IPS-NIHi7 (cell line): Measurements from ENCODE around the gene ACADL.
A peak's percentile ranks its signal among the peaks of the same experiment; 100 is the strongest.

Experiments used
- DNase-seq: peaks from one replicate; pipeline ENCODE4 v3.0.0; 2012; ENCODE audit warnings: mixed read lengths; ENCODE audit errors: extremely low spot score

The ACADL gene

DNA sequence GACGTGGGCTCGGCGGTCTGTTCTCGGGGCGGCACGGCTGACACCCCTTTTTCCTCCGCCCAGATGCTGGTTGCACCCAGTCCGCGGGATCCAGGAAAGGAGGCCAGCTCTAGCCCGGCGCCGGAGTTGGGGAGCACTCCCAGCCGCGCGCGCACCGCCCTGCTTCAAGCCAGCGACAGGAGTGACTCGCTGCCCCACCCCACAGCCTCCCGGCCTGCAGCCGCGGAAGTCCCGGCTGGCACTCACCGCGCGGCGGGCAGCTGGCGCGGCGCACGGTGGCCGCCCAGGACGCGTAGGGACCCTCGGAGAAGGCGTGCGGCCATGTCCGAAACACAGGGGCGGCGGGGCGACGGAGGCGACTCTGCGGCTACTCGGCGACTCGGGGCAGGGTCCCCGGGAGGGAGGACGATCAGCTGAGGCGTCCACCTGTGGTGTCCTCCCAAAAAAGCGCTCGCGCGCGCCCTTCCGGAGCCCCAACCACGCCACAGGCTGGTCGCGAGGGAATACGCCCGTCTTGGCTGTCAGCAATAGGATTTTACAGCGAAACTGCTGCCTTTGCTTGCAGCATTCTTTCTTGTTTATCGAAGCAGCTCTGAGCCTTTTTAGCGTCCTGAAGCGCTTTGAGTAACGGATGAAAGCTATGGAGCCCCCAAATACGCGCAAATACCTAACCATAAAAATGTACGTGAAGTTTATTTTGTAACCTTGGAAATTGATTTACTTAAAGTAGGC, at the start of gene ACADL:
TSS of gene ACADL (minus strand) at position 507 of the 732 bp plus-strand sequence. CDS start at position 323, 184 bp downstream.
- peak; percentile 76 for DNase-seq

DNA sequence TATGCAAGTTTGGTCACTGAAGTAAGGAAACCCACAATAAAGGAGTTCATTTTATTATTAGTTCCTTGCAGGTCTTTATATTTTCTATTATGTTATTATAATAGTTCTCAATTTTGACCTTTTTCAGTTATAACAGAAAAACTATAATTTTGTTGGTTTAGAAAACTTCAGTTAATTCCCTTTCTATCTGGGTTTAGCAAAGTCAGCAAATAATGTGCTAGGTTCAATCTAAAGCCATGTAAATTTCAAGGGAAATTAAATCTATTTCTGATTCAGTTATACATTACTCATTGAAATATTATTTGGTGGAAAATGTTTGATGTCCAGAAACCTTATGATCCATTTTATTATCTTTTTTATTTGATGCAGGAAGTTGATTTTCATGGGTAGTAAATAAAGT, 46.1 kb upstream of the ACADL start:
- no peak for DNase-seq

DNA sequence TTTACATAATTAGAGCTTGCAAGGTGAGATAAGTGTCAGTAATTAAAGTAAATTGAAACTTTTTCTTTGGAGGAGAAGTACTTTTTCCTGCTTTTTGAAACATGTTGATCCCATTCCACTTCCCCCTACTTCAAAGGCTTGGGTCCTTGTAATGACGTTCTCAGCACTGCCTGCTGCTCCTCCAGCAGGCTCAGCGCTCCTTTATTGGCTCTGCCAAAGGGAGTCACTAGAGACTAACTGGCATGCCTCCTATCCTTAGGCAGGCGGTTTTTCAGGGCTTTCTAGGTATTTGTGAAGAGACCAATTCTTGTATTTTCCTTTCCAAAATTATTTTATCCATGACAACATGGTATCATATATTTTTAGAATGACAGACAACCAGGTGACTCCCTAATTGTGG, 43.9 kb upstream of the ACADL start:
- DNase-seq: peak; percentile 26

DNA sequence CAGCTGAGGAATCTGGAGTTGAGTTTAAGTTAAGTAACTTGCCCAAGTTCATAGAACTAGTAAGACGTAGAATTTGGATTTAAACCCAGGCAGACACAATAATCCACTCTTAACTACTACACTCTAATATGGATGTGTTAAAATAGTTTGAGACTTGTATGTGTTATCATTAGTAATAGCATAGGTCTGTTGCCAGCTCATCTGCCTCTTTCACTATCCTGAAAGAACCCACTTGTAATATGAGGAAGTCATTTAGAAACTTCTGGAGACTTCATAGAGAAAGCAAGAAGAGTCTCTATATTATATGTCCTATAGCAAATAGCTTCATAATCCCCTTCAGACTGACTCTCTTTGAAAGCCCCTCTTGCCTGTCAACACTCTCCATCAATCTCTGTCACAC, 43.0 kb upstream of the ACADL start:
- no peak for DNase-seq

DNA sequence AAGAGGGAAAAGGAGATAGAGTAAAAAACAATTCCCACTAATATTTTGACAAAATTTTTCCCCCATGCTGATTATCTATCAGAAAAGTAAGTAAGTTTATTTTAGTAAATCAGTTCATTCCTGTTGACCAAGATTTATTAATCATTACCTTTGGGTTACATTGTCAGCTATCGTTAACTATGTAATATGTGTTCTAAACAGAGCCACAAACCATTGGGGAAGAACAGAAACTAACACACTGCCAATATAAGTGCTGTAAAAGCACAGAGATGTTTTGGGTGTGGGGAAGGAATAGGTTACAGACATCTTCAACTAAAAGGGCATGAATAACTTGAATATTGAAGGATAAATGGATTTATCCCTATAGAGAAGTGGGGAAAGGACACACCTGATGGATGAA, 42.5 kb upstream of the ACADL start:
- DNase-seq: no peak

DNA sequence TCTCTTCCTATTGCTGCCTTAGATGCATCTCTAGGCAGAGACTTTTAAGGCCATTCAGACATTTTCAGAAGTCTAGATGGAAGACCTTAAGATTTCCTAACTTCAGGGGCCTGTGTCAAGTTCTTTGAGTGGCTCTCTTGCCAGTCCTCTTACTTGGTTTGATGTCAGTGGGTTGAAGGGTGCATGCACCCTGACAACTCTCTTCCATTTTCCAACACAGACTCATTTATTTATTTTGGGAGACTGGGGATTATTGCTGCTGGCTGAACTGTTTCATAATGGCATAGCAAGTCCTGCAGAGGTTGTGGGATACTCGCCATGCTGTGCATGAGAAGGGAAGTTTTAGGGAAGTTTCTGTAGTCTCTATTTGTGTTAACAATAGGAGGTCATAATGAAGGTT, 39.0 kb upstream of the ACADL start:
- no peak for DNase-seq

DNA sequence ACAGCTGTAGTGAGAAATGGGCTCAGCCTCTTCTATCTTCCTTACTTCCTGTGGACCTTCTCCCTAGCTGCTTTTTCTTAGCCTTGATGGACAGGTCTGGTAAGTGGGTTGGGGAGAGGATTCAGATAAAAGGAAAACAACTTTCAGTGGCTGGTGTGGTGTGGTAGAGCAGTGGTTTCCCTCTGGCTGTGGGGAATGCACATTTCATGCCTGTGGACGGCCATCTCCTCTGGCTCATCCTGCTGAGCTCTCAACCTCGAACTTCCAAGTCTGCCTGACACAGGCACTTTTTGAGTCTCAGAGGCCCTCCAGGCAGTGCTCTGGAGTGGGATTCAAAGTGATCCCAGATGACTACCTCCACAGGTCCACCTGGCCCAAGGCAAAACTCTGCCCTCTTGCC, 38.6 kb upstream of the ACADL start:
- DNase-seq: no peak

DNA sequence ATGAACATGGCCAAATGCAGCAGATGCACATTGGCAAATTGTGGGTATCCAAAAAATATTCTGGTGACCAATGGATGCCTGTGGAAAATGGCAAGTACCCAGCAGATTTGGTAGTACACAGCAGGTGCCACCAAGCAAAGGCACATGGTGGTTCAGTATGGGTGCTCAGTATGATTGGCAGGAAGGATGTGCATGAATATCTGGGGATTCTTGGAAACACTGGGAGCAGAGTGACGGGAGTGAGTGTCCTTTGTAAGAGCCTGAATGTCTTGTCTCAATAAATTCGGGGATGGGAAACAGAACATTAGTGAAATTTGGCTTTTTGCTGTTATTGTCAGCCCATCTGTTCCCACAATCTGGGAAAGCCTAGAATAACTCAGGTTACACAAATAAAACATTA, 36.8 kb upstream of the ACADL start:
- no peak for DNase-seq

DNA sequence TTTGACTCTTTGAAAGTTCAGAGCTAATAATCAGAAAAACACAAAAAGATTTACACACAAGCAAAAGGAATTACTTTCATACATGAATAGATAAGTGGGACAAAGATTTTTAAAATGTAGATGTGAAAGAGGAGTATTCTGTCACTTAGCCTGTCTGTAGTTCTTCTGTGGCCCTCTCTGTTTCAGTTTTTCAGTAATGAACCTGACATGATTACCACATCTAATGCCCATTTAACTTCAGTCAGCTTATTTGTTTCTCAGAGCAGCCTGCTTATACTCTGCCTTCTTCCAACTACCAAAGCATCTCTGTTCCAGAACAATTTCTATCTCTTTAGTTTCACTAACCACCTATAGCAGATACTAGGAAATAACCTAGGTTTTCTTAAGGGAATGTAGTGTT, 34.4 kb upstream of the ACADL start:
- no peak for DNase-seq

DNA sequence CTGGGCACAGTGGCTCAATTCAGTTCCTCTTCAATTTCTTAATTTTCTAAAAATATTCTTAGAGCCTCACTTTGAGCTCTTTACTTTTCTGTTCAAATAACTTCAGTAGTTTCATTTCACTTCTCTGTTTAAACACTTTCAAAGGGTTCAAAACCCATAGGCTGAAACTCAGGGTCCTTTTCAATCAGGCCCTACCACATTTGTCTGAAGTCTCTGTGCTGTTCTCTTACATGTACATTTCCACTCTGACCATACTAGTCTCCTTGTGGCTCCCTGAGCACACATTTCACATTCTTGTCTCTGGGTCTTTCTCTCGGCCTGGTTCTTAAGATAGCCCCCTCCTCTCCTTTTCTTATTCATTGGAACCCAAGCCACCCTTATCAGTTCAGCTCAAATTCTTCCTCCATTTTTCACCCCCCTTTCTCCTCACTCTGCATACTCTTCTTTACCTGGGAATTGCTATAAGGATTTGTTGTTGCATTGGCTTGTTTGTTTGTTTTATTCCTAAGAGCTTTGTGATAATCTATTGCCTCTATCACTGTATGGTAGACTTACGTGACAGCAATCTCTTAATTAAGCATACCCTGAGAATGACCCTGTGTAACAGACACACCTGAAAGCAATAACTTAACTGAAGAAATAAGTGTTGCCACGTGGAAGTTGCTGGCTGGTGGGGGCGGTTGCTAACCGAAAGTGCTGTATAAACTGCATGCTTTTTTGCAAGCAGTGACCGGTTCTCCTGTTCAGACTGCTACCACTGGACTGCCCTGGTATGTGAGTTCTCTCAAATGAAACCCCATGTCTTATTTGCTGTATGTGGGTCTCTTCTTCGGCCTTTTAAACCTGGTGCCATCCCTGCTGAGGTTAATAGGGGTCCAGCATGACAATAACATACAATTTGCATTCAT, 27.7 kb upstream of the ACADL start:
- DNase-seq: no peak

DNA sequence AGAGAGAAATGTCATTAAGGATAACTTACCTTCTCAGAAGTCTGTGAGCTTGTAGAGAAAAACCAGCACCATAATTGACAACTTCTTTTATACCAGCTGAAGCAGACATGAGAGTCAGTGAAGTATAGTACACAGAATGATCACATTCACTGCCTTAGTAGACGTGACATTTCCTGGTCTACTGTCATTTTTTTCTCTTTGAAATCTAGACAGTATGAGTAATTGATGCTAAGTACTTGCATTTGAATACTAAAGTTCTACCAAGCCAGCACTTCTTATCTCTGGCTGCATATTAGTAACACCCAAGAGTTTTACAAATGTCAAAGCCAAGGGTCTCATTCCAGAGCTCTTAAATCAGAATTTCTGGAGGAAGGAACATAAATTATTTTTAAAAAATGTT, 25.4 kb upstream of the ACADL start:
- DNase-seq: no peak

DNA sequence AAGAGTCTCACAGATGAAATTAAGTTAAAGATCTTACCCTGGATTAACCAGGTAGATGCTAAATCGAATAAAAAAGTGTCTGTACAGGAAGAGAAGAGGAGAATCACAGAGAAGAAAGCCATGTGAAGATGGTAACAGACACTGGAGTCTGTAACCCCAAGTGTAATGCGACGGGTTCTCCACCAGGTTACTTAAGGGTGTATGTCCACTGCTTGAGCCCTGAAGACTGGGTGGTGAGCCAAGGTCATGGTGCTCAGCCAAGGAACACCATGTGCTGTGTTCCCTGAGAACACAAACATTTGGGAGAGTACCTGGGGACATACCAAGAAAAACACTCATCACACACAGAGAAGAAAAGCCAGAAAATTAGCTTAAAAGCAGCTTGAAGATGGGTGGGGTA, 8.2 kb upstream of the ACADL start:
- DNase-seq: no peak

DNA sequence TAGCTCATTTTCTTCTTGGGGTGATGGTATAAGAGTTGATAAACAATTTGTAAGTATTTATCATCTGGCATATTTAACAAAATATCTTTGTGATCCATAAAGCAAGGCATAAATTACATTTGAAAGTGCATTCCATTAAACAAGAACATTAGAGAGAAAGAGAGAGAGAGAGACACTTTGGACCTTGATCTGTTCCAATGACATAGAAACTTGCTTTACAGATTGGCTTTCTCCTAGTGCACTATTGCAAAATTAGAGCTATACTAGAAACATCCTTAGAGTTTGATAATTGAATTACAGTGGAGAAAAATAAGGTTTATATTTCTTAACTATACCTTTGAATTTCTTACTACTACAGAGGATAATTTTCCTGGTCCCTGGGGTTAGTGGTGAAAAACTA, 5.7 kb upstream of the ACADL start:
- no peak for DNase-seq

DNA sequence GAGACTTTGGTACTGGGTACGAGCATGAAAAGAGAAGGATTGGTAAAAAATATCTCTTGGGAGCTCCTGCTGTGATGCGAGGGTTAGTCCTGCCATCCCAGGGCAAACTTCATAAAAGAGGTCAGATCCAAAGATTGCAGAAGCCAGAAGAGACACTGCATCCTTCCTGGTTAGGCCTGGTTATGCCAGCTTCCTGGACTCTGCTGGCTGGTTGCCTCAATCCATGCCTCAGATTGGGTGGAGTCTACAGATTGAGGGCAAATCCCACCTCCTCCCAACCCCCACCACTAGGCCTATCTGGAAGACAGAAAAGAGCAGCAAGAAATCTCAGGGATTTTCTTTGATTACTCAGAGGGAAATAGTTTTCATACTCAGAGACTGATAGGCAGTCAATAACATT, 5.3 kb upstream of the ACADL start:
- DNase-seq: no peak

DNA sequence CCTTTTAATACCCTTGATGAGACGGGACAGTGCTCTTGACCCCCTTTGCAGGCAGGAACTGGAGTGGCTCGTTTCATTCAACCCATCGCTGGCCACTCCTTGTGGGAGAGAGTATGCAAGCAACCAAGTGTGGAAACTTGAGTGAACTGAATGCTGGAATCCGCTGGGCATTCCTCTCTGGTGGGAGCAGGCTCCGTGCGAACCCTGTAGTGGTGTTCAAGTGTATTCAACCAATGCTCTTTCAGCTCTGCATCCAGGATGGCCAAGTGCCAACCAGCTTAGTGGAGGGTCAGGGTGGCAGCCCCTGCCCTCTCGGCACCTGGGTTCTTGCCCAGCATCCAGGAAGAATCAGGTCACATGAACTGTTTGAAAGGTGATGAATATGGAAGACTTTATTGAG, 3.3 kb upstream of the ACADL start:
- DNase-seq: no peak

DNA sequence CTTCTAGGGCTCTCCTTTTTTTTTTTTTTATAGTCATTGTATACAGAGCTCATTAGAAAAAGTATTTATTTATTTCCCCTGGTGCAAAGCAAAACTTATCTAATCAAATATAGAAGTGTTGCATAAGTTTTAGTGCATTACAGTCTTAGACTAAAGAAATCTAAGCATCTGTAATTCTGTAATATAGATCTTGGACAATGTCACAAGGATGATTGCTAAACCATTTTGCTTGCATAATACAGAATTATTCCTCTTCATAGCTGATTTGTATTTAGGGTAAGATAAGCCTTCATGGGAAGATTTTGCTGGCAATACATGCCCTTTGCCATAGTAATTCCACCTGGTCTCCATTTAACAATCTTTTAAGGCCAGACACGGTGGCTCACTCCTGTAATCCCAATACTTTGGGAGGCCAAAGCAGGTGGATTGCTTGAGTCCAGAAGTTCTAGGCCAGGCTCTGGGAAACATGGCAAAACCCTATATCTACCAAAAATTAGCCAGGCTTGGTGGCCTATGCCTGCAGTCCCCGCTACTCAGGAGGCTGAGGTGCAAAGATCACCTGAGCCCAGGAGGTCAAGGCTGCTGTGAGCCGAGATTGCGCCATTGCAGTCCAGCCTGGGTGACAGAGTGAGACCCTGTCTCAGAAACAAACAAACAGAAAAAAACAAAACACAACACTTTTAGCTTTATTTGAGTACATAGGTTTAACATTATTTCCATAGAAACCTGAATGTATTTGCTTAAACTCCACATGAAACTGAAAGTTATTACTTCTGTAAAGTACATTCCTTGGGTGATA, 2.2 kb upstream of the ACADL start:
- DNase-seq: no peak

DNA sequence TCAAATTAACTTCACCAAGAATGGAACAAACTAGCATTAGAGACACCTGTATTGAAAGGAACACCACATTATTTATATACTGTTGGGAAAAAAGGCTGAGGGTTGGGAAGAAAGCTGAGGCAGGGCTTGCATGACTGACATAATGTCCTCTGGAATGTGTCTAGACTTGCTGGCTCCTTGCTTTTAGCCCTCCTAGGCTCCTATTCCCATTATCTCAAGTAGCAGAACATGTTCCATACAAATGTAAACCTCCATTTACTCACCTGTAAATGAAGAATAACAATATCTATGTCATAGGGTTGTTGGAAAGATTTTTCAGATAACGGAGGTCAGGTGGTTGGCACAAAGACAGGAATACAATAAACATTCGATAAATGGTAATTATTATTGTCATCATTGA, 976 bp upstream of the ACADL start:
- no peak for DNase-seq

DNA sequence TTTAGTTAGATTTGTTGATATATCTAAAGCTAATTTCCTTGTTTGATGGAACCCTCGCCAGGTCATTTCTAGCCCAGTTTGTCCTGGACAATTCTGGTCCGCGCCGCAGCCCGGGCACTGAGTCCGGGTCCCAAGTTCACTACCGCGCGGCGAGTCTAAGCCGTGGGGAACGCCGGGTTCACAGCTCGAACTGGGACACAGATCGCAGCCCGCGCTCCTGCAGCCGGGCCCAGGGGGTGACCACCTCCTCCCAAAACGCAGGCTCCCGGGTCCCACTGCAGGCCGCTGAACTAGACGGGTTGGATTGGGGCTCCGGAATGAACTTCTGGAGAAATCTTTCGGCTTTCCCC, 681 bp downstream of the ACADL start:
- no peak for DNase-seq

DNA sequence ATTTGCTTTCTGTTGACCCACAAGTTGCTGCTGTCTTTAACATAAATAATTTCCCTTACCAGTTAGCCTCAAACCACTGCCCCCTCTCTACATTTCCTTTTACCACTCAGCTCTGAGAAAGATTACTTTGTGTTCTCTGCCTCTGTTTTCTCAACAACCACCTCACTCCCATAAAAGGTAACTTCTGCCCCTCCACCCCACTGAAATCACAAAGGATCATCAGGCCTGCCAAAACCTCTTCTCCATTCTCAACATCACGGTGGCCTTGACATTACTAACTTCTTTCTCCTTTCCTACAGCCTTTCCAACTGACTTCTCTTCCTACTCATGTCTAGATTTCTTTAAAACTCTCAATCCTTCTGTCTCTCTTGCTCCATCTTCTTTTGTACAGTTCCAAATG, 10.1 kb downstream of the ACADL start:
- DNase-seq: peak; percentile 17

DNA sequence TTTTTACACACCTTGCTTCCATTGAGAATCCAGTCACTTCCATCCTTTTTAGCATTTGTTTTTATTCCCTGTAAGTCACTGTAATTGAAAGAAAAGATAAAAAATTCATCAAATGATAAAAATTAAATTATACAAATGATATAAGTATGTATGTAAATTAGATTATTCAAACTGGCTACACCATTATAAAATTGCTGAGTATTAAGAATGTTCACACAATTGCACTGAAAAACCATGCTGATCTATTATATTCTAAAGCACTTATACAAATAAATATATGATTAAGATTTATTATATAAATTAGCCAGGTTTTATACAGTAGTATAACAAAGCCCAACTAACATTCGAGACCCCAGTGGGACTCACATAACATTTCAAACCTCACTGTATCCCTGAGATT, 15.1 kb downstream of the ACADL start:
- DNase-seq: no peak

DNA sequence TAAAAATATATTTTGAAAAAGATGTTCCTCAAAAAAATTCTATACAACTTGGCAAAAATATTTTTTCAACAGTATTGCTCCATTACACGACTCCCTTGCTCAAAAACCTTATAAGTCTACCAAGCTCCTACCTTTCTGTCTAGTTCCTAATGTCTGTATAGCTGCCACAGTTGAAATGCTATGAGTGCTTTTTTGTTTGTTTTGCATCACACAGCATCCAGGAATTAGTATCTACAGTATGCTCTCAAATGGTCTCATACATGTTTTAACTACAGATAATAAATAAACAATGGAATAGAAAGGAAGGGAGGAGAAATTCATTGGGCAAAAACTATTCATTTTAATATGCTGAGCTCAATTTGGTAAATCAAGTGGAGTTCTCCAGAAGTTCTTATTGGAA, 17.3 kb downstream of the ACADL start:
- DNase-seq: no peak

DNA sequence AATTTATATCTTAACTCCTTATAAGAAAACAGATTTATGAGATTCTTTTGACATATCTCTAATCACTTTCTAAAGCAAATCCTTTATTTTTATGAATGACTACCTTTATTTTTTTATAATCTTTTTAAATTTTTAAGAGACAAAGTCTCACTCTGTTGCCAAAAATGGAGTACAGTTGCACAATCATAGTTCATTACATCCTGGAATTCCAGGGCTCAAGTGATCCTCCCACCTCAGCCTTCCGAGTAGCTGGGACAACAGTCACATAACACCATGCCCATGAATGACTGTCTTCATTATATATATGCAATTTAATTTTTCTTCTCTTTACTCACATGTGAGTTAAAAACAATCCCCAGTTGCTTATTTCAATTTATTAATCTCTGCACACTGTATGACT, 21.7 kb downstream of the ACADL start:
- no peak for DNase-seq

DNA sequence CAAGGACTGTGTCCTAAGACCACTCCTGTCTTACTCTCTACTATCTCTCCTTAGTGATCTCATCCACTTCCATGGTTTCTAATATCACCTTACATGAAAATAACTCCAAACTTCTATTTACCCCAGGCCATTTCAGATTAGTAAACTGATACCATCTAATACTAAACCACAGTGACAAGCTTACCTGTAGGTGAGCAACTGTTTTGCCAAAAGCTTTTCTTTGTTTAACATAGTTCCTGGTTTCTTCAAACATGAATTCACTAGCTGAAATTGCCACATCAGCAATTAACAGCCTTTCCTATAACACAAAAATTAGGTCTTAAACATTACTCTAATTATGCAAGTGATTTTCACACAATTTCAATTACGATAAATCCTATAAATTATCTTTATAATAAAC, 22.1 kb downstream of the ACADL start:
- no peak for DNase-seq
